HG02610 (cell line): ENCODE data around the gene OSGEP.

ENCODE experiments used
- ATAC-seq: cut with Tn5 transposase; IDR thresholded peaks from one replicate; pipeline ENCODE4 v1.9.1; 2021; ENCODE audit warnings: mild to moderate bottlenecking, moderate library complexity; ENCODE audit not compliant: unreplicated experiment

The OSGEP gene

DNA sequence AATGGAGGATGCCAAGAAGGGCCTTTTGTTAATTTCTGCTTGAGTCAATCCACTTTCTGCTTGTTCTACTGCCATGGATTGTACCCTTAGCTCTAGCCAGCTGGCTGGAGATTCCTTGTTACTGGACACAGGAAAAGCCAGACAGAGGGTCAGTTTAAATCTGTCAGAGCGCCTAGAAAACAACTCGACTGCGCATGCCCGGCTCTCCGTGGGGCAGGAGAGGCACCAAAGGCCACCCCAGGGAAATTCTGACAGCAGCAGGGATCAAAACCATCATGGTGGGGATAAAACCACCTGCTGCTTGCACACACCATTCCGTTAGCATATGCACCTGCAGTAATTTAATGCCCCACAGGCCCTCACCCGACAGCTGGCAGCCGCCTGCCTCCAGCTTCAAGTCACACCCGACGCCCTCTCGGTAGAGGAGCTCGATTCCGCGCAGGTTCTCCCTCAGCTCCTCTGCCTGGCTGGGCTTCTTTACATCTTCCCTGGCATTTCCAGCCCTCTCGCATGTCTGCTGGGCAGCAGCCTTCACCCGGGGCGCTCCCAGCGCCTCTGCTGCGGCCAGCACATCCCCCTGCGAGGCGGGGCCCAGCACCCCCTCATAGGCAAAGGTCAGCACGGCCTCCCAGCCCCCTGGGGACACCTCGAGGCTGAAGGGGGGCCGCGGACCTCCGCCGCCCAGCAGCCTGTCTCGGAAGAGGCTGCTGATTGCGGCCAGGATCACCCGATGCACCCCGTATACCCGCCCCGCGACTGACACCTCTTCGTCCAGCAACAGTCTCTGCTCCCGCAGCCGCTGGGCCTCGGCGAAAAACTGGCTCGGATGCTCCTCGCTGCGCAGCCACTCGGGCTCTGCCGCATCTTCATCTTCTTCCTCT lies 19.7 kb downstream of the OSGEP start:
- no peak for ATAC-seq

DNA sequence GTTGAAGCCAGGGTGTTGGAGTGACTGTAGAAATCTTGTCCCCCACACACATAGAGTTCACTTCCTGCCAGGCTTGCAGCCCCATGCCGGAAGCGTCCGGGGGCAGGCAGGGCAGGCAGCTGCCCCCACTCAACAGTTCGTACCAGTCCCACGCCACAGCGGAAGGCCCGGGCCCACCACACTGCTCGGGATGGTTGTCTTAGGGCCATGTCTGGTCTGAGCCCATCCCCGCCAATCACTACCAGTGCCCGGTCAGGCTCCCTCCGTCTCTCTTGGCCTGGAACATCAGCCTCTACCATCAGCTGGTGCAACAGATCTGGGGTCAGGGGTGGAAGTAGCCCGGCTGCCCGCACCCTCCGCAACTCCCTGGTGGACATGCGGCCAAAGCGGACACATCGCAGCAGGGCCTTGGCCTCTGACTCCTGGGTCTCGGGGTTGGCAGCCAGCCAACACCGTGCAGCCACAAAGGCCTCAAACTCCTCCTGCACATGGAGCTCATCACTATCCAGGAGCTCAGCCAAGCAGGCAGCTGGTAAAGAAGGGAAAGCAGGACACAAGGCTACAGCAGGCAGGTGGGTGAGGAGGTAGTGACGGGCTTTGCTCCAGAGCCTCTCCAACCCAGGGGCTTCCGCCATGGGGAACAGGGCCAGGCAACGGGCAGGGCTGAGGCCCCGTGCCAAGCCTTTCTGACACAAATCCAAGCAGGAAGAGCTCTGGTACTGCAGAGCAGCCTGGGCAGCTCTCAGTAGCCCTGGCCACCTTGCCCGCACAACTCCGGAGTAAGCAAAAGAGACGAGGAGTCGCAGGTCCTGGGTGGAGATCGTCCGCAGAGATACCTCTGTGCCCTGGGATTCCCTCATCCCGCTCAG lies 24.6 kb downstream of the OSGEP start:
- no peak for ATAC-seq

DNA sequence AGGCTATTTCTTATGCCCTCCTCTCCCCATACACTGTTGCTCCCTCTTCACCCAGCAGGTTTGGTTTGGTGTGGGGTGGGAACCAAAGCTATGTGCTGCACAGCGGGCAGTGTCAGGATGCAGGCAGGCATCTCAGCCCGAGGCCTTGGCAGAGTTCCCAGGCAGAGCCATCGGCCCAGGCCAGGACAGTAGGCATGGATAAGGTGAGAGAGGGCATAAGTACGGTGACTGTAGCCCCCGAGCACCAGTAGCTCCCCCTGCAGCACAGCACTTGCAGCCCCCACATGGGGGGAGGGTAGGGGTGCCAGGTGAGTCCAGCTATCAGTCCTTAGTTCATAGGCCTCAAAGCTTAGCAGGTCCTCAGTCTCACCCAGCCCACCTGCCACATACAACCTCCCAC lies 25.8 kb downstream of the OSGEP start:
- ATAC-seq = no peak

DNA sequence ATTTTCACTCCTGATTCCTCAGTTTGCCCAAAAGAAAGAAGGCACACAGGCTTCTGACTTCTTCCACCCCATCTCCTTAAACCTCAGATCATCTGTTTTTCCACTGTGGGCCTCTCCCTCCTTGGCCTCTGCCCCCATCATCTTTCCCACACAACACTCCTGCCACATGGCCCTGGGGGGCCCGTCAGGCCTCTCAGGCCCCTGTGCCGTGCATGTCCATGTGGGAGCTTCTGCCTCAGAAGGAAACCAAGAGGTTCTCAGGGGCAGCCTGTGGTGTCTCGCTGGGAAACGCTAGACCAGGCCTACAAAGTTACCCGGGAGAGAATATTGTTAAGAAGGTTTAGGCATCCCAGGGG lies 26.6 kb downstream of the OSGEP start:
- peak; percentile 54 for ATAC-seq

DNA sequence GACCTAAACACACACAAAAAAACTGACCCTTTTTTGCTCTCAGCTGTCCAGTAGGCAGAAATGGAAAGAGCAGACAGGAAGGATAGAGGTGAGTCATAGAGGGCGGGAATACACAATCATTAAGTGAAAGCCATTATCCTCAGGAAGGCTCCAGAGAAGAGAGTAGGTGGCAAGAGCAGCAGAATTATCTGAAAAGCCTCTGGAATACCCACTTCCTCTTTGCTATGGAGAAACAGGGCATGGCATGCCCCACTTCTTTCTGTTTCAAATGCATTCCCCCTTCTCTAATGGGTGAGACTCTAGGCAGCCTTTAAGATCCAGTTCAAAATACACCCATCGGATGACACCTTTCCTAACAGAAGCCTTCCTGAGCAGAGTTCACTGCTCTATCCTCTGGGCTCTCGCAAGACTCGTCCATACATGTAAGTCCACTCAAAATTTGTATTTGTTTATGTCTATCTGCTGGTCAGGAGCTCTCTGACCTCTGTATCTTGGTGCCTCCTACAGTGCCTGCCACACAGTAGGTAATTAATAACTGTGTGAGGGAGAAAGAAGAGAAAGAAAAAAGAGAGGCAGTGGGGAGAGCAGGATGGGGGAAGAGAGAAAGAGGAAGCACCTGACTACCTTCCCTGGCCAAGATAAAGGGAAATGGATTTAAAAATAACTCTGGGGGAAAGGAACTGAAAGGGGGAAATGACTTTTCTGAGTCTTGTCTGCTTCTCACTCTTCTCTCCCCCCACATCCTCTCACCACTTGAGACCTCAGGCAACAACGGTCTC lies 27.2 kb downstream of the OSGEP start:
- peak; percentile 76 for ATAC-seq

DNA sequence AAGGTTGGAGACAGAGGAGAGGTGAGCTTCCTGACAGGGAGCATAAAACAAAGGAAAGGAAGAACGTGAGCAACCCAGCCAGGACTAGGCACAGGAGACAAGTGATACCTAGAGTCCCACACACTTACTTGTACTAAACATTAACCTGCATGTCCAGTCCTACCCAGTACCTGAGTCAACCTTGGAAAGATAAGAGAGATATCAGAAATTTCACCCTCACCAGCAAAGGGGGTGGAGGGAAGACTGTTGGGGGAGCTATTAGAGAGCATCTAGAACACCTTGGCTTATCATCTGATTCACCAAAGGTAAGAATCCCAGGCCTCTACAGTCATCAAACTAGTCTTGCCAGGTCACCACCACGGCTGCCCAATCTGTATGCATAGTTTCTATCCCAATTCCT lies 29.8 kb downstream of the OSGEP start:
- no peak for ATAC-seq

DNA sequence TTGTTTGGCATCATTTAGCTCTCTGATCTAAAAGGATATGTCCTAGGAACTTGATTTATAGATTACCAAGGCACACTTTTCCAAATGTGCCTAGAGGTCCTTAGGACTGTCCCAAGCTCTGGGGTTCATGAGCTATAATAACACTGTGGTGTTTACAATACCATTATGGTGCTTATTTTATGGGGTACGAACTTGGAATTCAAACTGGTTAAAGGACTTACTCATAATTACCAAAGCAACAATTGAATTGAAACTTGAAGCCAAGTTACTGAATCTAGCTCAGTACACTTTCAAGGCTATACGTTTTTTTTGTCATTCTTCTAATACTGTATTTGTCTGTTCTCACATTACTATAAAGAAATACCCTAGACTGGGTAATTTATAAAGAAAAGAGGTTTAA lies 31.7 kb downstream of the OSGEP start:
- no peak for ATAC-seq

DNA sequence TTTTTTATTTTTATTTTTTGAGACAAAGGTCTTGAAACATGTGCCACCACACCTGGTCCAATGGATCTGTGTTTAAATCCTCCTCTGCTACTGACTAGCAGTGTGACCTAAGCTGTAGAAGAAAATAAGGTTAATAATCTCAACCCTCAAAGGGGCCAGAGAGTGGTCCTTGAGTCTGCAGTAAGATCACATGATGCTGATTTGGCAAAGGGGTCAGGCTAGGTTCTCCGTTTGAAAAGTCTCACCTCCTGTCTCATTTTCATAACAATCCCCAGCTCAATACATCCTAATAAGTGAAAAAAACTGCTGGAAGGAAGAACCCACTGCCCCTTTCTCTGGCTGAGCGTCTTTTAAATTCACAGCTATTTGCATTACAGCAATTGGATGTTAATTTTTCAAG lies 33.3 kb downstream of the OSGEP start:
- ATAC-seq = no peak

DNA sequence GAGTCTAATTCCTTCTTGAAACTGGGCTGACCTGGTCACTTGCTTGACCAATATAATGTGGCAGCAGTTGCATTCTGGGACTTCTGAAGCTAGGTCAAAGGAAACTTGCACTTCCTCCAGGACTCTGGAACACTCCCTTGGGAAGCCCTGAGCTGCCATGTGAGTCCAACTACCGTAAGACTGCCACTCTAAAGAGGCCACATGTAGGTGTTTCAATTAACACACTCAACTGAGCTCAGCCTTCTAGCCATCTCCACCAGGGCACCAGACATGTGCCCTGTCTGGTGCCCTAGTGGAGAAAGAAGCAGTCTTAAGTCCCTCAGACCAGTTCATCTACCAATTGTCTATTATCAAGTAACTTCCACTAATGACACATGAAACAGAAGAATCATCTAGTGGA lies 35.2 kb downstream of the OSGEP start:
- no peak for ATAC-seq

DNA sequence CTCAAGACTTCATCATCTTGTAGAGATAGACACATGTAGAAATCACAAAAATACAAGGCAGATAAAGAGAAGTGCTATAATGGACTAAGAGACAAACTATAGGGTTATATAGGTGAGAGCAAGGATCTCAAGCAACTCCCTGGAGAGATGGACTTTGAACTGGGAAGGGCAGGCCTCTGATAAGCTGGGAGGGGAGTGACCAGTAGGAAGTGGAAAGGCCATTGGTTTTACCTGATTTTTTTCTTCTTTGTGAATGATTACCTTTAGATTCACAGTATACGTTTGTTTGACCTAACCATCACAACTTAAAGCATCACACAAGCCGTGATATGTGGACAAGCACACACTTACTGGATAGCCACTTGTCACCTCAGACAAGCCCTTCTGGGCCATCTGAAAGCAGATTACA lies 36.1 kb downstream of the OSGEP start:
- ATAC-seq = no peak

DNA sequence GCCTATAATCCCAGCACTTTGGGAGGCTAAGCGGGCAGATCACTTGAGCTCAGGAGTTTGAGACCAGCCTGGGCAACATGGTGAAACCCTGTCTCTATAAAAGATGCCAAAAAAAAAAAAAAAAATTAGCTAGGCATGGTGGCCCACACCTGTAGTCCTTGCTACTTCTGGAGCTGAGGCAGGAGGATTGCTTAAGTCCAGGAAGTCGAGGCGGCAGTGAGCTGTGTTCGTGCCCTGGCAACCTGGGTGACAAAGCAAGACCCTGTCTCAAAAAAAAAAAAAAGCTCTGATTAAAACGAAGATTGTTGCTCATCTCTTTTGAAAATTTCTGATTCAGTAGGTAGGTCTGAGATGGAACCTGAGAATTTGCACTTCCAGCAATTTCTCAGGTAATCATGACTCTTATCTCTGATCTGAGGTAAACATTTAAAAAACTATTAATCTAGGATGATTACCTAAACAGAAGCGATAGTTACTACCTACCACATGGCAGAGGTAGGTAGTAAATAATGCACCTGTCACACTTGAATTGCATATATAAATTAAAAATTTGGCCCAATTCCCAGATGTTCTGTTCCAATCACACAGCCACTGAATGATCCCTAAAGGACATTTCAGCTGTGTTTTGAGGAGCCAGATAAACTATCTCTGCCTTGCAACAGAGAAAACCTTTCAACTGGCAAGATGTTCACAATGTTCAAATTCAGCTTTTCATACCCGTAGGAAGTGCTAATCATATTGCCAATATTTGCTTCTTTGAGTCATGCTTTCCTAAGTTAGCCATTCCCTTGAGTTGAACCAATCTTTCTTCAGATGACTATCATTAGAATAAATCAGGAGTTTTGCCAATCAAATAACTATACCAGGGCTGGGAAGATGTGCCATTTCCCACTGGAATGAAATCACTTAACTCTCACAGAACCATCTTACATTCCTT lies 37.1 kb downstream of the OSGEP start:
- no peak for ATAC-seq

DNA sequence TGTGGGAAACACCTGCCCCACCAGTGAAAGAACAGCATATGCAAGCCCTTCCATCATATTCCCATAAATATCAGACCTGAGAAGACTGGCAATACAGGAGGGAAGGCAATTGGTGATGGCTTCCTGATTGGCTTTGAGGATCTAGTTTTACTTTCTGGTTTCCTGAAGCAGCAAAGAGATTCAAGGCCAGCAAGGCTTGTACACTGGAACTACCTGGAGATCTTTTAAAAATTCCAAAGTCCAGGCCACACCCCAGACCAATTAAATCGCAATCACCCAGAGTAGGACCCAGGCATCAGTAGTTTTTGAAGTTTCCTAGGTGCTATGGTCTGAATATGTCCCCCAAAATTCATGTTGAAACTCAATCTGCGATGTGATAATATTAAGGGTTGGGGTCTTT lies 38.4 kb downstream of the OSGEP start:
- no peak for ATAC-seq

DNA sequence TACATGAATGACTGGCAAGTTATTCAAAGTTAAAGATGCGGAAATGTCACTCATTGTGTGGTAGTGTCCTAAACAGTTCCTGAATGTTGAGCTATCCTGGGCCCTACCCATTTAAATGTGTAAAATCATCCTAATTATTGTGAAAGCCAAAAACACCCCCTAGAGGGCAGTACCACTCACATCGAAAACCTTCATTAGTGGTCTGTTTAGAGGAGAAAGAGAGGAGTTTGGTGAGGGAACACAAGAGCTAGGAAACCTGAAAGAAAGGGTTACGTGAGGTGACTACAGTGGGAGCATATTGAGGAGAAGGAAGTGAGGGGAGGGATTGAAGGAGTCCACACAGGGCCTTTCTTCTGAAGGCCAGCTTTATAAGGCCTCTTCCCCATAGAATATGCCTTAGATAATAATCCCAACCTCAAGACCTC lies 38.8 kb downstream of the OSGEP start:
- ATAC-seq = peak; percentile 44

DNA sequence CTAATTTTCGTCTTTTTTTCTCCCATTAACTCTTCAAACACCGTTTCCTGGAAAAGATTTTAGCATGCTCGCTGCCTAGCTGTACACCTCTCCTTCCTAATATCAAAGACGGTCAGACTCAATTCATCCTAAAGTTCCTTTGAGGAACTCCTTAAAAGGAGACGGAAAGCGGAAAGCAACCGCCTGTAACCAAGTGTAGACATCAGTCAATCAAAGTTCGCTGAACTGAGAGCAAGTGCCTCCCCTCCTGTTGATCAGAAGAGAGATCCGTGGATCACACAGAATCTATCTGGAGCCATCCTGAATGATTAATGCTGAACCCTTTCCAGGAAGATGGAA lies 40.9 kb downstream of the OSGEP start:
- ATAC-seq = peak; percentile 45

DNA sequence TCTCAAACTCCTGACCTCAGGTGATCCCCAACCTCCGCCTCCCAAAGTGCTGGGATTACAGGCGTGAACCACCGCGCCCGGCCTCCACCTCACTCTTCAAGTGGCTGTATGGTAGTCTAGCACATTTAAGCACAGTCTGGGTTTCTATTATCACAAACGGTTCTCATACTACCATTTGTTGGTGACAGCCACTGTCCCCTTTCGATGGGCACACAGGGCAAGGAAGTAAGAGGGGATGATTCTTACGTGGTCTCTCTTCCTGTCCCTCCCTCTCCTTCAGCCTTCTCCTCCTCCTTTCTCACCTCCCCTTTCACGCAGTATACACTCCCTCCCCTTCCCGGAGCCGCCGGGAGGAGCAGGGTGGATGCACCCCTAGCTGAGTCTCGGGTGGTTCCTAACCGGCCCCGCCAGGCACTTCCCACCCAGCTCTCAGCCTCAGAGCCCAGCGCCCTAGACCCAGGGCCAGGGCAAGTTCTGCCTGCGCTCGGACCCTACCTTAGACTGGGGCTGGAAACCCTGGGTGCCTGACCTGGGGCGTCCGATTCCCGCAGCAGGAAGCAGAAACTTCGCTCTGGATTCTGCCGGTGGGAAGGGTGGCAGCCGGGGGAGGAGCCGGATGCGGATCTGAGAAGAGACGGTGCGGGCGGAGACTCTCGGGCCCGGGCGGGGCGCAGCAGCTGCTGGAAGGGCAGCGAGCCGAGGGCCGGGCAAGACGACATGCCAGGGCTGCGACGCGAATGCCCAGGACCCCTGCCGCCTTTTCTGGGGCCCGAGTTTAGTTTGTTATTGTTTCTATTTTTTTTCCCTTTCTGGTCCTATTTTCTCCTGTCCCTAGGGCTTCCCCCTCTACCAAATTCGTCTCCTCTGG lies 41.5 kb downstream of the OSGEP start, which contains the start of gene TEP1:
Gene TEP1, minus strand, starts transcription at position 626 of the 868 bp plus-strand sequence. CDS start 5,062 bp downstream, outside the sequence.
- ATAC-seq = peak; percentile 82

DNA sequence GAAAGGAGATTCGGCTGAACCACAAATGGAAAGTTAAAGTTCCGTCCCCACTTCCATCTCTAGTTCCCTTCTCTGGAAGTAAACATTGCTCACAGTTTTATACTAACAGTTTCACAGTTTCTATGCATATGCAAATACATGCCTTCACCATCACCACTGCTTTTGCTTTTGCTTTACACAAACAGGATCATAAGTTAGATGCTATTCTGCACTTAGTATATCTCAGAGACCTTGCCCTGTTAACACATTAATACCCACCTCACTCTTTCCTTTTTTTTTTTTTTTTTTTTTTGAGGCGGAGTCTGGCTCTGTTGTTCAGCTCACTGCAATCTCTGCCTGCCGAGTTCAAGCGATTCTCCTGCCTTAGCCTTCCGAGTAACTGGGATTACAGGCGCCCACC lies 42.2 kb downstream of the OSGEP start:
- no peak for ATAC-seq

DNA sequence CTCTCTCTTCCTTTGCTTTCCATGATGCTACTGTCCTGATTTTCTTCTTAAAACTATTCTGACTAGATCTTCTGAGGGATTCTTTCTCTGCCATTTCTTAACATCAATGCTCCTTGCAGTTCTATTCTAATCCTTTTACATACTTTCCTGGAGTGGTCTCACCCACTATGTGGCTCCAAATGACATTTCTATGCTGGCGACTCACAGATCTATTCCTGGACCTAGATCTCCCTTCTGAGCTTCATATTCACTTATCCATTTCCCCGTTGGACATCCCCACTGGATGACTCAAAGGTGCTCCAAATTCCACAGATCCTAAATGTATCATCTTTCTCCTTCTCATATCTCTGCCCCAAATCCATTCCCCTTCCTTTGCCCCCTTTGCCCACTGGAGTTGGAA lies 45.4 kb downstream of the OSGEP start:
- no peak for ATAC-seq

DNA sequence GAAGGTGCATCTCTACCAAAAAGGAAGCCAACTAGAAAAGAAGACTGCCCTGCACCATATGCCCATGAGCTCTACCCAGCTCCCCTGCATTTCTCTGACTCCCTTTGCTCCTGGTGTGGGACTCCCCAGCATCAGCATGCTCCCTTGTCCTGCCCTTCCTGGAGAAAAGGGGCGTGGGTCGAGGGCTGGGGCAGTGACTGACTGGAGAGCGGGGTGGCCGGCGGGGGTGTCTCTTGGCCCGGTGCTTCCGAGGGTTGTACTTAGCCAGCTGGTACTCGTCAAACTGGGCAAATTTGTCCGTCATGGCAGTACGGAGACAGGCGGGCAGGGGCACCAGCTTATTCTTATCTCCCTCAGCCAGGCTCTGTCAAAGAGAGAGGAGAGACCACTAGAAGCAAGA lies 51.1 kb downstream of the OSGEP start:
- no peak for ATAC-seq

DNA sequence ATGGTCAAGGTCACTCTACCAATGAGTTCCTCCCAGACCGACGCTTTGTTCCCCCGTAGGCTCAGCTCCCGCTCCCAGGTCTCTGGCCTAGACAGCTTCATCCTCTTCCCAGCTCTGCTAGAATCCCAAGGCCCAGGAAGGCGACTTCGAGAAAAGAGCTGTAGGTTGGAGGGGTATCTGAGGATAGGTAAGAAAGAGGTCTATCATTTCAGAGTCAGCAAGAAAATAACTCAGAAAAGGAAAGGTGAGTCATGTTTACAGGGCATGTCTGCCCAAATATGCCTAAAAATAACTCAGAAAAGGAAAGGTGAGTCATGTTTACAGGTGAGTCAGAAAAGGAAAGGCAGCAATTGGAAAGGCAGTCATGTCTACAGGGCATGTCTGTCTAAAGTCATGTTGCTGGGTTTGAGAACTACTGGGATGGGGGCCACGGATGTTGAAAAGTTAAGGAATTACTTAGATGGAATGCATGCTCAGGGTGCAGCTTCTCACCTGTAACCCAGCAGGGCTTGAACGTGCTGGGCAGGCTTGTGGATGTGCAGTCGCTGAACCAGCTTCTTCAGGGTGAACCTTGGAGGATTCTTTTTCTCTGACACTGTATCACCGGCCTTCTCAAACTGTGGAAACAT lies 53.5 kb downstream of the OSGEP start:
- ATAC-seq = peak; percentile 44
